A673 (cell line): ENCODE results near the gene BMPR1B. TPM values are rescaled to one million over a fixed set of nuclear protein-coding genes. Genes with fewer than 3 reads are reported as not detected.
A peak's percentile ranks its signal among the peaks of the same experiment; 100 is the strongest.

ENCODE experiments used
- BruUV-seq: library from RNA; stranded (reverse); fragments of 400-500 nt; replicated peaks from 2 replicates; lab custom pipeline; 2021; lab: Mats Ljungman, UMichigan
- CTCF ChIA-PET: fragments of 300-600 bp; sonication (Branson Sonifier 250); formaldehyde crosslinking; loops from one replicate; lab custom pipeline; 2022; ENCODE audit warnings: antibody characterized with exemption; lab: Charles Lee
- POLR2A ChIA-PET: fragments of 300-600 bp; sonication (Branson Sonifier 250); formaldehyde crosslinking; loops from one replicate; lab custom pipeline; 2022; ENCODE audit warnings: antibody characterized with exemption; ENCODE audit not compliant: low non-redundant PET; lab: Charles Lee
- DNase-seq: peaks from one replicate; pipeline ENCODE4 v3.0.0-alpha.2; 2015; ENCODE audit warnings: low spot score
- H3K27ac ChIP-seq: fragments of 200-600 bp; sonication (generic); 2 replicates; pipeline ENCODE4 v1.5.1; 2016; ENCODE audit warnings: mixed run types, low read depth, mild to moderate bottlenecking, mixed read lengths, antibody characterized with exemption, low read length; ENCODE audit not compliant: poor library complexity, severe bottlenecking
- H3K27me3 ChIP-seq: fragments of 200-600 bp; sonication (generic); replicated peaks from 2 replicates; pipeline ENCODE4 v1.6.1; 2017; ENCODE audit warnings: mixed run types, low read depth, mild to moderate bottlenecking, mixed read lengths, antibody characterized with exemption, low read length; ENCODE audit not compliant: insufficient read depth, poor library complexity
- H3K36me3 ChIP-seq: fragments of 200-600 bp; sonication (generic); 2 replicates; pipeline ENCODE4 v1.6.1; 2016; ENCODE audit warnings: mixed run types, mild to moderate bottlenecking, mixed read lengths, antibody characterized with exemption, low read length; ENCODE audit not compliant: insufficient read depth, poor library complexity, severe bottlenecking
- H3K4me1 ChIP-seq: fragments of 200-600 bp; sonication (generic); 2 replicates; pipeline ENCODE4 v1.6.1; 2017; ENCODE audit warnings: mixed run types, mild to moderate bottlenecking, mixed read lengths, antibody characterized with exemption, low read length; ENCODE audit not compliant: insufficient read depth, poor library complexity, severe bottlenecking
- H3K4me3 ChIP-seq: fragments of 200-600 bp; sonication (generic); 2 replicates; pipeline ENCODE4 v1.5.1; 2016; ENCODE audit warnings: low read depth, mixed run types, mild to moderate bottlenecking, mixed read lengths, low read length; ENCODE audit not compliant: poor library complexity, severe bottlenecking
- H3K9me3 ChIP-seq: fragments of 200-600 bp; sonication (generic); 2 replicates; pipeline ENCODE4 v1.6.1; 2016; ENCODE audit warnings: mixed run types, low read depth, mild to moderate bottlenecking, mixed read lengths, antibody characterized with exemption, low read length; ENCODE audit not compliant: poor library complexity, severe bottlenecking
- CTCF ChIP-seq: fragments of 300-800, 200-600 bp; sonication (generic); conservative IDR thresholded peaks from 2 replicates; pipeline ENCODE4 v1.5.1; 2017; ENCODE audit warnings: low read depth, mild to moderate bottlenecking, antibody characterized with exemption, low read length, moderate library complexity, mixed read lengths
- EZH2 ChIP-seq: fragments of 200-600 bp; sonication (generic); IDR thresholded peaks from 2 replicates; pipeline ENCODE4 v1.6.1; 2017; ENCODE audit warnings: borderline replicate concordance, low read depth, mild to moderate bottlenecking, mixed read lengths, antibody characterized with exemption, low read length; ENCODE audit not compliant: poor library complexity, severe bottlenecking
- intact Hi-C: fragments of 100-400 bp; cut with micrococcal nuclease; formaldehyde crosslinking; loops from one replicate; pipeline ENCODE4 v1.10.0; 2022; ENCODE audit not compliant: unreplicated experiment
- total RNA-seq: library from RNA; stranded (reverse); gene quantifications from 2 replicates; pipeline ENCODE4 v1.2.3, GENCODE V29; 2021

BMPR1B gene
- total RNA-seq, 1 experiment from 2014 or later = 2.2 TPM

- intact Hi-C loops = no loop called here
- H3K36me3 ChIP-seq = no peaks in the 10 kb centered on the region
- CTCF ChIA-PET = no interaction called here
- H3K9me3 ChIP-seq = no peaks in the 10 kb centered on the region
- H3K4me3 ChIP-seq = no peak overlapping the region
- H3K27ac ChIP-seq = no peak overlapping the region
- no TSS peak for BruUV-seq
- peaks cover 11% of the 10 kb centered on the region for H3K4me1 ChIP-seq
- peak; percentile 29 for DNase-seq
- no peak for TF ChIP-seq CTCF
- no peak for TF ChIP-seq EZH2
- POLR2A ChIA-PET = no interaction called here
- H3K27me3 ChIP-seq = no peaks in the 10 kb centered on the region
Measured at GRCh38 chr4:95044324-95044837, 286.6 kb downstream of the BMPR1B start.

- ChIA-PET CTCF (no interaction called here), POLR2A (no interaction called here)
- no TSS peak for BruUV-seq
- Histone ChIP-seq H3K9me3 (no peaks in the 10 kb centered on the region), H3K4me1 (peaks cover 8% of the 10 kb centered on the region), H3K4me3 (no peak overlapping the region), H3K36me3 (no peaks in the 10 kb centered on the region), H3K27me3 (no peaks in the 10 kb centered on the region), H3K27ac (no peak overlapping the region)
- DNase-seq = no peak
- TF ChIP-seq EZH2 (no peak), CTCF (no peak)
- intact Hi-C loops = no loop called here
Measured at GRCh38 chr4:95045429-95045828, 287.7 kb downstream of the BMPR1B start.

- TF ChIP-seq EZH2 = no peak
- TF ChIP-seq CTCF = no peak
Measured at GRCh38 chr4:95048296-95048695, 290.5 kb downstream of the BMPR1B start.

More at GRCh38 chr4:95048296-95048695, 290.5 kb downstream of the BMPR1B start:
- CTCF ChIA-PET = no interaction called here
- no peak overlapping the region for H3K4me3 ChIP-seq
- DNase-seq = no peak
- H3K4me1 ChIP-seq = peaks cover 8% of the 10 kb centered on the region
- no peaks in the 10 kb centered on the region for H3K36me3 ChIP-seq
- POLR2A ChIA-PET = no interaction called here
- intact Hi-C loops = no loop called here
- no peaks in the 10 kb centered on the region for H3K27me3 ChIP-seq
- no peaks in the 10 kb centered on the region for H3K9me3 ChIP-seq
- BruUV-seq = no TSS peak
- no peak overlapping the region for H3K27ac ChIP-seq
